HepG2 (cell line): Measurements from ENCODE around the gene PTPA. TPM values are rescaled to one million over a fixed set of nuclear protein-coding genes. Genes with fewer than 3 reads are reported as not detected.

Source experiments
- ARNT2 ChIP-seq: sonication (generic); formaldehyde crosslinking; IDR thresholded peaks from 2 replicates; pipeline ENCODE4 v1.8.0; 2022; ENCODE audit warnings: mild to moderate bottlenecking, low read depth, missing genetic modification reagents, moderate library complexity
- CREB1 ChIP-seq, 2 experiments: fragments of 450-650 bp in 1 of 2; IDR thresholded peaks; 2 replicates each; pipeline ENCODE4 v1.6.1; 2016 to 2017; ENCODE audit warnings: control low read depth in 1 of 2, mild to moderate bottlenecking in 1 of 2, missing compliant biosample characterization in 1 of 2, missing genetic modification characterization in 1 of 2
- DNMT3B ChIP-seq: conservative IDR thresholded peaks from 2 replicates; pipeline ENCODE4 v1.6.1; 2016; ENCODE audit warnings: missing biosample characterization, control low read depth
- ISL2 ChIP-seq: sonication (generic); formaldehyde crosslinking; IDR thresholded peaks from 2 replicates; pipeline ENCODE4 v1.5.0; 2020; ENCODE audit warnings: missing genetic modification reagents
- KAT7 ChIP-seq: IDR thresholded peaks from 2 replicates; pipeline ENCODE4 v1.6.1; 2018; ENCODE audit warnings: borderline replicate concordance, missing compliant biosample characterization
- KAT8 ChIP-seq: IDR thresholded peaks from 2 replicates; pipeline ENCODE4 v1.6.1; 2016; ENCODE audit warnings: missing genetic modification reagents, missing compliant biosample characterization
- MAFK ChIP-seq, 2 experiments: IDR thresholded peaks in 1 of 2; conservative IDR thresholded peaks in 1 of 2; 2 replicates each; pipeline ENCODE4 v1.6.1; 2011; ENCODE audit warnings: improper control_type of control experiment in 2 of 2, low read length in 2 of 2
- NCOA2 ChIP-seq: sonication (generic); formaldehyde crosslinking; IDR thresholded peaks from 2 replicates; pipeline ENCODE4 v1.8.0; 2022; ENCODE audit warnings: inconsistent platforms
- RELA ChIP-seq: sonication (generic); formaldehyde crosslinking; IDR thresholded peaks from 2 replicates; pipeline ENCODE4 v1.4.0; 2020; ENCODE audit warnings: missing genetic modification reagents
- ZBTB7A ChIP-seq: sonication (generic); formaldehyde crosslinking; IDR thresholded peaks from 2 replicates; pipeline ENCODE4 v1.8.0; 2022; ENCODE audit warnings: mild to moderate bottlenecking, missing genetic modification reagents
- ZNF292 ChIP-seq: sonication (generic); formaldehyde crosslinking; IDR thresholded peaks from 2 replicates; pipeline ENCODE4 v1.8.1; 2022; ENCODE audit warnings: mild to moderate bottlenecking, low read depth, missing genetic modification reagents, borderline replicate concordance
- ZNF552 ChIP-seq: sonication (generic); formaldehyde crosslinking; IDR thresholded peaks from 2 replicates; pipeline ENCODE4 v1.9.0; 2022; ENCODE audit warnings: missing genetic modification reagents, mild to moderate bottlenecking, borderline replicate concordance
- ZNF773 ChIP-seq: sonication (generic); formaldehyde crosslinking; IDR thresholded peaks from 2 replicates; pipeline ENCODE4 v1.4.0; 2020; ENCODE audit warnings: missing genetic modification reagents, borderline replicate concordance
- ZNF788 ChIP-seq: sonication (generic); formaldehyde crosslinking; IDR thresholded peaks from 2 replicates; pipeline ENCODE4 v1.5.0; 2020; ENCODE audit warnings: mild to moderate bottlenecking, missing genetic modification reagents, borderline replicate concordance
- ZNF792 ChIP-seq: IDR thresholded peaks from 2 replicates; pipeline ENCODE4 v1.6.1; 2016
- polyA plus RNA-seq, 8 experiments: library from polyadenylated mRNA; depleted of rRNA in 3 of 8; stranded (reverse) in 7 of 8; unstranded in 1 of 8; fragments of >200 nt; fragmentation: Illumina TruSeq in 4 of 8; extraction: Trizol in 4 of 8; gene quantifications; 2 replicates each; pipeline versions ENCODE4 v1.2.1 to v1.2.3, GENCODE V29; 2011 to 2016; ENCODE audit warnings: low read depth in 4 of 8, missing spikeins in 1 of 8, mixed read lengths in 1 of 8; ENCODE audit not compliant: insufficient read depth in 1 of 8
- total RNA-seq, 5 experiments: library from RNA; depleted of rRNA; stranded (reverse); fragments of >200 nt; fragmentation: Illumina TruSeq; extraction: Trizol; gene quantifications; 2 replicates each; pipeline ENCODE4 v1.2.3, GENCODE V29; 2016; ENCODE audit warnings: low read depth in 1 of 5
- TF ChIP-seq, protein P1 (sequence below): sonication (generic); formaldehyde crosslinking; IDR thresholded peaks from 2 replicates; pipeline ENCODE4 v1.4.0; 2020; ENCODE audit warnings: missing genetic modification reagents
- TF ChIP-seq, protein P2 (sequence below): IDR thresholded peaks from 2 replicates; pipeline ENCODE4 v1.6.1; 2016
- TF ChIP-seq, protein P3 (sequence below): sonication (generic); formaldehyde crosslinking; conservative IDR thresholded peaks from 2 replicates; pipeline ENCODE4 v1.4.0; 2020; ENCODE audit warnings: mild to moderate bottlenecking, missing genetic modification reagents, moderate library complexity
- TF ChIP-seq, protein P4 (sequence below): IDR thresholded peaks from 2 replicates; pipeline ENCODE4 v1.6.1; 2016; ENCODE audit warnings: mild to moderate bottlenecking

The PTPA gene
- total and polyA plus RNA-seq, 2 of the 13 experiments (the other 11 are each of a cell fraction or from before 2014, with no cell fraction given), result 79.3 to 105 TPM

DNA sequence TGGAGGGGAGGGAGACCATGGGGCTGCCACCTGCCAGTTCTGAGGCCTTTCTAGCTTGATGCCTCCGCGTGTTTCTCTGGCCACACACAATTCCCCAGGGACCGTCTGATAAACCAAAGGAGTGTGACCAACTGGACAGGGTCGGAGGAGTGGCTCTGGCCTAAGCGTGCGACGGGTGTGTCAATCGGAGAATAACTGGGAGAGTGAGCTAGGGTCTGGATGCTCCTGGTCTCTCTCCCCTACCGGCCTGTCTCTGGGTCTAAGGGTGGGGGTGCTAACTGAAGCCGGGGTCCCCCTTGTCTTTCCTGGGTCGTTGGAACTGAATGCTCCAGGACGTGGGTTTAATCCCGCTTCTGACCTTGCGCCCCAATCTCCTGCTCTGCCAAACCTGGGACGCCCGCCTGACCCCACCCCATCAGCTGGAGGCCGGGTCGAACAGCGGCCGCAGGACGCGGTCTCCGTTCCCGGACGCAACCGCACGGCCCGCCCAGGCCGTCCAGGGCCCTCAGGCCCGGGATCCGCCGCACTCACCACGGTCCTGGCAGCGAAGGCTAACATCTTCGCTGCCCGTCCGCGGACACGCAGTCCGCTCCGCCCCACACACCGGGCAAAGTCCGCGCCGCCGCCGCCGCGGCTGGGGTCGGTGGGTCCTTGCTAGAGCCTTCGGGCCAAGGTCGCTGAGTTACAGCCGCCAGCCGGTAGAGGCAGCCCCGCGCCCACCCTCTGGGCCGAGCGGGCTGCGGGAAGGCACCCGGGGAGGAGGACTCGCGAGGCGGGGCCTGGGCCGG, 1.1 kb upstream of the PTPA start (continued):
- TF ChIP-seq KAT7 (CRISPR knock-in tag), result no peak; the same call in 1 of the 2 replicates
- TF ChIP-seq ISL2 (CRISPR knock-in tag), result 0 out of 2 replicates have a peak, but pooled peaks have one; percentile 21
- TF ChIP-seq ZNF773 (CRISPR knock-in tag), result no peak
- TF ChIP-seq ZNF792 (CRISPR knock-in tag), result no peak
- no peak for TF ChIP-seq ZNF552 (CRISPR knock-in tag)
- TF ChIP-seq ZNF788, result peak; percentile 24; the same call in 1 of the 2 replicates
- TF ChIP-seq ARNT2 (CRISPR knock-in tag), result peak; percentile 76
- TF ChIP-seq, protein P1, sequence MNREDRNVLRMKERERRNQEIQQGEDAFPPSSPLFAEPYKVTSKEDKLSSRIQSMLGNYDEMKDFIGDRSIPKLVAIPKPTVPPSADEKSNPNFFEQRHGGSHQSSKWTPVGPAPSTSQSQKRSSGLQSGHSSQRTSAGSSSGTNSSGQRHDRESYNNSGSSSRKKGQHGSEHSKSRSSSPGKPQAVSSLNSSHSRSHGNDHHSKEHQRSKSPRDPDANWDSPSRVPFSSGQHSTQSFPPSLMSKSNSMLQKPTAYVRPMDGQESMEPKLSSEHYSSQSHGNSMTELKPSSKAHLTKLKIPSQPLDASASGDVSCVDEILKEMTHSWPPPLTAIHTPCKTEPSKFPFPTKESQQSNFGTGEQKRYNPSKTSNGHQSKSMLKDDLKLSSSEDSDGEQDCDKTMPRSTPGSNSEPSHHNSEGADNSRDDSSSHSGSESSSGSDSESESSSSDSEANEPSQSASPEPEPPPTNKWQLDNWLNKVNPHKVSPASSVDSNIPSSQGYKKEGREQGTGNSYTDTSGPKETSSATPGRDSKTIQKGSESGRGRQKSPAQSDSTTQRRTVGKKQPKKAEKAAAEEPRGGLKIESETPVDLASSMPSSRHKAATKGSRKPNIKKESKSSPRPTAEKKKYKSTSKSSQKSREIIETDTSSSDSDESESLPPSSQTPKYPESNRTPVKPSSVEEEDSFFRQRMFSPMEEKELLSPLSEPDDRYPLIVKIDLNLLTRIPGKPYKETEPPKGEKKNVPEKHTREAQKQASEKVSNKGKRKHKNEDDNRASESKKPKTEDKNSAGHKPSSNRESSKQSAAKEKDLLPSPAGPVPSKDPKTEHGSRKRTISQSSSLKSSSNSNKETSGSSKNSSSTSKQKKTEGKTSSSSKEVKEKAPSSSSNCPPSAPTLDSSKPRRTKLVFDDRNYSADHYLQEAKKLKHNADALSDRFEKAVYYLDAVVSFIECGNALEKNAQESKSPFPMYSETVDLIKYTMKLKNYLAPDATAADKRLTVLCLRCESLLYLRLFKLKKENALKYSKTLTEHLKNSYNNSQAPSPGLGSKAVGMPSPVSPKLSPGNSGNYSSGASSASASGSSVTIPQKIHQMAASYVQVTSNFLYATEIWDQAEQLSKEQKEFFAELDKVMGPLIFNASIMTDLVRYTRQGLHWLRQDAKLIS (CRISPR knock-in tag), result no peak
- TF ChIP-seq, protein P2, sequence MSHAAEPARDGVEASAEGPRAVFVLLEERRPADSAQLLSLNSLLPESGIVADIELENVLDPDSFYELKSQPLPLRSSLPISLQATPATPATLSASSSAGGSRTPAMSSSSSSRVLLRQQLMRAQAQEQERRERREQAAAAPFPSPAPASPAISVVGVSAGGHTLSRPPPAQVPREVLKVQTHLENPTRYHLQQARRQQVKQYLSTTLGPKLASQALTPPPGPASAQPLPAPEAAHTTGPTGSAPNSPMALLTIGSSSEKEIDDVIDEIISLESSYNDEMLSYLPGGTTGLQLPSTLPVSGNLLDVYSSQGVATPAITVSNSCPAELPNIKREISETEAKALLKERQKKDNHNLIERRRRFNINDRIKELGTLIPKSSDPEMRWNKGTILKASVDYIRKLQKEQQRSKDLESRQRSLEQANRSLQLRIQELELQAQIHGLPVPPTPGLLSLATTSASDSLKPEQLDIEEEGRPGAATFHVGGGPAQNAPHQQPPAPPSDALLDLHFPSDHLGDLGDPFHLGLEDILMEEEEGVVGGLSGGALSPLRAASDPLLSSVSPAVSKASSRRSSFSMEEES (CRISPR knock-in tag), result 0 out of 2 replicates have a peak, but pooled peaks have one; percentile 12
- TF ChIP-seq, protein P3, sequence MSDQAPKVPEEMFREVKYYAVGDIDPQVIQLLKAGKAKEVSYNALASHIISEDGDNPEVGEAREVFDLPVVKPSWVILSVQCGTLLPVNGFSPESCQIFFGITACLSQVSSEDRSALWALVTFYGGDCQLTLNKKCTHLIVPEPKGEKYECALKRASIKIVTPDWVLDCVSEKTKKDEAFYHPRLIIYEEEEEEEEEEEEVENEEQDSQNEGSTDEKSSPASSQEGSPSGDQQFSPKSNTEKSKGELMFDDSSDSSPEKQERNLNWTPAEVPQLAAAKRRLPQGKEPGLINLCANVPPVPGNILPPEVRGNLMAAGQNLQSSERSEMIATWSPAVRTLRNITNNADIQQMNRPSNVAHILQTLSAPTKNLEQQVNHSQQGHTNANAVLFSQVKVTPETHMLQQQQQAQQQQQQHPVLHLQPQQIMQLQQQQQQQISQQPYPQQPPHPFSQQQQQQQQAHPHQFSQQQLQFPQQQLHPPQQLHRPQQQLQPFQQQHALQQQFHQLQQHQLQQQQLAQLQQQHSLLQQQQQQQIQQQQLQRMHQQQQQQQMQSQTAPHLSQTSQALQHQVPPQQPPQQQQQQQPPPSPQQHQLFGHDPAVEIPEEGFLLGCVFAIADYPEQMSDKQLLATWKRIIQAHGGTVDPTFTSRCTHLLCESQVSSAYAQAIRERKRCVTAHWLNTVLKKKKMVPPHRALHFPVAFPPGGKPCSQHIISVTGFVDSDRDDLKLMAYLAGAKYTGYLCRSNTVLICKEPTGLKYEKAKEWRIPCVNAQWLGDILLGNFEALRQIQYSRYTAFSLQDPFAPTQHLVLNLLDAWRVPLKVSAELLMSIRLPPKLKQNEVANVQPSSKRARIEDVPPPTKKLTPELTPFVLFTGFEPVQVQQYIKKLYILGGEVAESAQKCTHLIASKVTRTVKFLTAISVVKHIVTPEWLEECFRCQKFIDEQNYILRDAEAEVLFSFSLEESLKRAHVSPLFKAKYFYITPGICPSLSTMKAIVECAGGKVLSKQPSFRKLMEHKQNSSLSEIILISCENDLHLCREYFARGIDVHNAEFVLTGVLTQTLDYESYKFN (CRISPR knock-in tag), result no peak; the same call in none of the 2 replicates
- TF ChIP-seq ZBTB7A (CRISPR knock-in tag), result peak; percentile 87
- TF ChIP-seq RELA, result no peak
- TF ChIP-seq ZNF292 (CRISPR knock-in tag), result no peak
- no peak for TF ChIP-seq MAFK (conservative IDR thresholded peaks at IDR 0.05 in 1 of 2, IDR thresholded peaks at IDR 0.05 in 1 of 2; ENCODE audit: low read length in 2 of 2)
- no peak for TF ChIP-seq CREB1 (IDR thresholded peaks at IDR 0.05)
- TF ChIP-seq CREB1 (CRISPR knock-in tag; IDR thresholded peaks at IDR 0.05), result no peak
- no peak for TF ChIP-seq DNMT3B (CRISPR knock-in tag)
- peak; percentile 10; the same call in 1 of the 2 replicates for TF ChIP-seq NCOA2 (CRISPR knock-in tag)
- TF ChIP-seq, protein P4, sequence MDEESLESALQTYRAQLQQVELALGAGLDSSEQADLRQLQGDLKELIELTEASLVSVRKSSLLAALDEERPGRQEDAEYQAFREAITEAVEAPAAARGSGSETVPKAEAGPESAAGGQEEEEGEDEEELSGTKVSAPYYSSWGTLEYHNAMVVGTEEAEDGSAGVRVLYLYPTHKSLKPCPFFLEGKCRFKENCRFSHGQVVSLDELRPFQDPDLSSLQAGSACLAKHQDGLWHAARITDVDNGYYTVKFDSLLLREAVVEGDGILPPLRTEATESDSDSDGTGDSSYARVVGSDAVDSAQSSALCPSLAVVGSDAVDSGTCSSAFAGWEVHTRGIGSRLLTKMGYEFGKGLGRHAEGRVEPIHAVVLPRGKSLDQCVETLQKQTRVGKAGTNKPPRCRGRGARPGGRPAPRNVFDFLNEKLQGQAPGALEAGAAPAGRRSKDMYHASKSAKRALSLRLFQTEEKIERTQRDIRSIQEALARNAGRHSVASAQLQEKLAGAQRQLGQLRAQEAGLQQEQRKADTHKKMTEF (CRISPR knock-in tag), result peak; percentile 86
- TF ChIP-seq KAT8, result peak; percentile 27; the same call in 1 of the 2 replicates
